Esophagus muscularis mucosa (tissue), 4 donors: ENCODE results near the gene RET.

Experiments used
- CTCF ChIP-seq, 3 experiments: fragments of 200-600 bp in 2 of 3; fragments of 450-650 bp in 1 of 3; sonication (generic) in 2 of 3; IDR thresholded peaks; one replicate each; pipeline ENCODE4 v1.5.1; 2017 to 2019; ENCODE audit warnings: antibody characterized with exemption in 3 of 3, mild to moderate bottlenecking in 2 of 3, moderate library complexity in 1 of 3
- EP300 ChIP-seq: sonication (generic); formaldehyde crosslinking; IDR thresholded peaks from one replicate; pipeline ENCODE4 v1.6.1; 2017; ENCODE audit warnings: antibody characterized with exemption
- POLR2A ChIP-seq: fragments of 450-650 bp; IDR thresholded peaks from one replicate; pipeline ENCODE4 v1.6.1; 2017; ENCODE audit warnings: antibody characterized with exemption, moderate library complexity, mild to moderate bottlenecking, low read depth
- POLR2AphosphoS5 ChIP-seq, 2 donors: sonication (generic); formaldehyde crosslinking; IDR thresholded peaks; one replicate each; pipeline ENCODE4 v1.6.1; 2017; ENCODE audit warnings: antibody characterized with exemption in 2 of 2

- TF ChIP-seq POLR2A (no peak), POLR2AphosphoS5 (IDR thresholded peaks at IDR 0.05) (no peak), CTCF (IDR thresholded peaks at IDR 0.05) (no peak), EP300 (no peak)
Observed at GRCh38 chr10:43061760-43062159, 15.1 kb upstream of the RET start.
